Keratinocyte (primary cell): ENCODE measurements around the gene SCP2. TPM values are rescaled to one million over a fixed set of nuclear protein-coding genes. Genes with fewer than 3 reads are reported as not detected.

ENCODE experiments used
- DNase-seq: peaks from one replicate; pipeline ENCODE4 v3.0.0-alpha.2; 2011; ENCODE audit warnings: low read depth, missing footprints, low spot score
- FAIRE-seq: peaks from 2 replicates; lab custom pipeline; 2011; peaks lifted over from hg19 to GRCh38; lab: Jason Lieb, UNC
- H2AFZ ChIP-seq: 2 replicates; pipeline ENCODE4 v1.6.0; 2012; ENCODE audit warnings: low read length, control low read depth, inconsistent platforms; ENCODE audit not compliant: control insufficient read depth
- H3K27ac ChIP-seq: 2 replicates; pipeline ENCODE4 v1.5.1; 2011; ENCODE audit warnings: low read length; ENCODE audit not compliant: control insufficient read depth, insufficient read depth
- H3K27me3 ChIP-seq: 3 replicates; pipeline ENCODE4 v1.6.0; 2011; ENCODE audit warnings: low read length; ENCODE audit not compliant: control insufficient read depth, insufficient read depth; ENCODE audit errors: extremely low read depth
- H3K36me3 ChIP-seq, 2 experiments: 2 replicates in 1 of 2; 3 replicates in 1 of 2; pipeline ENCODE4 v1.5.1; 2011; ENCODE audit warnings: low read length in 2 of 2, mild to moderate bottlenecking in 1 of 2; ENCODE audit not compliant: control insufficient read depth in 2 of 2, insufficient read depth in 2 of 2; ENCODE audit errors: extremely low read depth in 1 of 2
- H3K4me1 ChIP-seq: 3 replicates; pipeline ENCODE4 v1.5.1; 2011; ENCODE audit warnings: low read length; ENCODE audit not compliant: control insufficient read depth, insufficient read depth; ENCODE audit errors: extremely low read depth
- H3K4me2 ChIP-seq: 3 replicates; pipeline ENCODE4 v1.6.0; 2011; ENCODE audit warnings: low read depth, low read length; ENCODE audit not compliant: control insufficient read depth, insufficient read depth; ENCODE audit errors: extremely low read depth
- H3K4me3 ChIP-seq, 3 experiments: fragments of 200-600 bp in 1 of 3; sonication (generic) in 1 of 3; 2 replicates in 2 of 3; 3 replicates in 1 of 3; pipeline ENCODE4 v1.5.1; 2011 to 2016; ENCODE audit warnings: low read length in 3 of 3, mild to moderate bottlenecking in 3 of 3, control low read depth in 2 of 3, inconsistent platforms in 1 of 3, low read depth in 1 of 3, mixed read lengths in 1 of 3, mixed run types in 1 of 3, moderate library complexity in 1 of 3; ENCODE audit not compliant: control insufficient read depth in 2 of 3, insufficient read depth in 2 of 3; ENCODE audit errors: extremely low read depth in 1 of 3
- H3K79me2 ChIP-seq: 2 replicates; pipeline ENCODE4 v1.6.0; 2012; ENCODE audit warnings: low read length; ENCODE audit not compliant: control insufficient read depth, insufficient read depth
- H3K9ac ChIP-seq: 3 replicates; pipeline ENCODE4 v1.6.0; 2011; ENCODE audit warnings: low read length; ENCODE audit not compliant: control insufficient read depth, insufficient read depth; ENCODE audit errors: extremely low read depth
- H3K9me1 ChIP-seq: 3 replicates; pipeline ENCODE4 v1.6.0; 2011; ENCODE audit warnings: low read length; ENCODE audit not compliant: control insufficient read depth, insufficient read depth; ENCODE audit errors: extremely low read depth
- H3K9me3 ChIP-seq: 2 replicates; pipeline ENCODE4 v1.5.1; 2012; ENCODE audit warnings: low read depth, low read length; ENCODE audit not compliant: control insufficient read depth
- H4K20me1 ChIP-seq: 3 replicates; pipeline ENCODE4 v1.6.0; 2011; ENCODE audit warnings: low read length; ENCODE audit not compliant: control insufficient read depth, insufficient read depth; ENCODE audit errors: extremely low read depth
- CTCF ChIP-seq, 3 experiments: IDR thresholded peaks in 1 of 3; conservative IDR thresholded peaks in 1 of 3; optimal IDR thresholded peaks in 1 of 3; 2 replicates in 2 of 3; 3 replicates in 1 of 3; pipeline versions ENCODE3 to v1.5.1; 2011; ENCODE audit warnings: low read length in 3 of 3, mild to moderate bottlenecking in 3 of 3, moderate library complexity in 2 of 3, control low read depth in 1 of 3, inconsistent platforms in 1 of 3; ENCODE audit not compliant: insufficient read depth in 2 of 3; ENCODE audit errors: extremely low read depth in 1 of 3
- EZH2 ChIP-seq: IDR thresholded peaks from one replicate; pipeline ENCODE4 v1.6.1; 2012; ENCODE audit warnings: inconsistent platforms, mild to moderate bottlenecking, low read length, moderate library complexity
- dilution Hi-C: fragments of 300-500 bp; cut with MboI; formaldehyde crosslinking; loops from one replicate; pipeline ENCODE4 v1.7.0; 2020; ENCODE audit warnings: low sequenced_read_pairs; ENCODE audit not compliant: extremely low pct_ligation_motif_present
- polyA plus RNA-seq, 5 experiments: library from polyadenylated mRNA; depleted of rRNA in 3 of 5; stranded (reverse) in 3 of 5; stranded (forward) in 1 of 5; unstranded in 1 of 5; fragments of >200 nt; gene quantifications; 1 replicate in 1 of 5; 2 replicates in 3 of 5; 3 replicates in 1 of 5; pipeline versions ENCODE4 v1.2.1 to v1.2.3, GENCODE V29; 2011 to 2012; ENCODE audit warnings: missing spikeins in 2 of 5, low read depth in 1 of 5, low replicate concordance in 1 of 5

SCP2 gene
- polyA plus RNA-seq, 1 donor (not counting 4 experiments of a cell fraction or from before 2014, with no cell fraction given): 116 TPM

- H3K9me3 ChIP-seq: no peaks in the 10 kb centered on the region
- H3K36me3 ChIP-seq: peaks cover 0 to 1% of the 10 kb centered on the region in 2 experiments
- no peak overlapping the region for H3K4me2 ChIP-seq
- H3K9me1 ChIP-seq: no peaks in the 10 kb centered on the region
- TF ChIP-seq EZH2 (no peak), CTCF (optimal IDR thresholded peaks at IDR 0.05 in 1 of 3, IDR thresholded peaks at IDR 0.05 in 1 of 3, conservative IDR thresholded peaks at IDR 0.05 in 1 of 3; ENCODE audit: extremely low read depth in 1 of 3, insufficient read depth in 2 of 3, low read length in 3 of 3) (no peak)
- H3K79me2 ChIP-seq: no peaks in the 10 kb centered on the region
- no peak overlapping the region for H3K27ac ChIP-seq
- H4K20me1 ChIP-seq: no peaks in the 10 kb centered on the region
- H2AFZ ChIP-seq: no peak overlapping the region
- no peak overlapping the region for H3K9ac ChIP-seq
- FAIRE-seq (no peak), DNase-seq (no peak)
- H3K27me3 ChIP-seq: no peaks in the 10 kb centered on the region
- dilution Hi-C loops: no loop called here
- H3K4me3 ChIP-seq: no peak overlapping the region
- H3K4me1 ChIP-seq: peaks cover 16% of the 10 kb centered on the region
These were observed 119.9 kb downstream of the SCP2 start for GRCh38 chr1:53046930-53047329.

GRCh38 chr1:53047737-53048736, 121.0 kb downstream of the SCP2 start:
- Histone ChIP-seq H4K20me1 (no peaks in the 10 kb centered on the region), H3K9ac (no peak overlapping the region), H3K9me3 (no peaks in the 10 kb centered on the region), H3K27me3 (no peaks in the 10 kb centered on the region), H3K4me2 (peak overlapping the region; percentile 13), H3K9me1 (no peaks in the 10 kb centered on the region), H3K79me2 (no peaks in the 10 kb centered on the region), H2AFZ (no peak overlapping the region), H3K27ac (no peak overlapping the region), H3K4me3 (no peak overlapping the region), H3K36me3 (peaks cover 0 to 2% of the 10 kb centered on the region in 2 experiments), H3K4me1 (peaks cover 16% of the 10 kb centered on the region)
- DNase-seq (no peak), FAIRE-seq (peak; percentile 64)
- dilution Hi-C loops: no loop called here
- TF ChIP-seq CTCF (optimal IDR thresholded peaks at IDR 0.05 in 1 of 3, IDR thresholded peaks at IDR 0.05 in 1 of 3, conservative IDR thresholded peaks at IDR 0.05 in 1 of 3; ENCODE audit: extremely low read depth in 1 of 3, insufficient read depth in 2 of 3, low read length in 3 of 3): no peak
- no peak for TF ChIP-seq EZH2
